ENCODE results near the gene ZNF316.

The ZNF316 gene

DNA sequence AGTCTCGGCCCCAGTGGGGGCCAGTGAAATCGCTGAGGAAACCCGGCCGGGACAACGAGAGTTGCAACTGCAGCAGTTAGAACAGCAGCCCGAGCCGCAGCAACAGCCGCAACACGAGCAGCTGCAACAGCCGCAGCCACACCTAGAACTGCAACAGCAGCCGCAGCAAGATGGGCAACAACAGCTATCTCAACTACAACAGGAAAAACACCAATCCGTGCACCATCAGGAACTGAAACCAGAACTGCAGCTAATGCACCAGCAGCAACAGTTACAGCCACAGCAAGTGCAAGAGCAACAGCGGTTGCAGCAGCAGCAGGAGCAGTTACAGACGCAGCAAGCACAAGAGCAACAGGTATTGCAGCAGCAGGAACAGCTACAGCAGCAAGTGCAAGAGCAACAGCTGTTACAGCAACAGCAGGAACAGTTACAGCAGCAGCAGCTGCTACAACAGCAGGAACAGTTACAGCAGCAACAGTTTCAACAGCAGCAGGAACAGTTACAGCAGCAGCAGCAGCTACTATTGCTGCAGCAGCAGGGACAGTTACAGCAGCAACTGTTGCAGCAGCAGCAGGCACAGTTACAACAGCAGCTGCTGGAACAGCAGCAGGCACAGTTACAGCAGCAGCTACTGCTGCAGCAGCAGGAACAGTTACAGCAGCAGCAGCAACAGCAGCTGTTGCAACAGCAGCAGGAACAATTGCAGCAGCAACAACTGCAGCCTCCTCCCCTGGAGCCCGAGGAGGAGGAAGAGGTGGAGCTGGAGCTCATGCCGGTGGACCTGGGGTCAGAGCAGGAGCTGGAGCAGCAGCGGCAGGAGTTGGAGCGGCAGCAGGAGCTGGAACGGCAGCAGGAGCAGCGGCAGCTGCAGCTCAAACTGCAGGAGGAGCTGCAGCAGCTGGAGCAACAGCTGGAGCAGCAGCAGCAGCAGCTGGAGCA is 15.7 kb upstream of the ZNF316 start:
- no peak overlapping the region for H2AFZ ChIP-seq (ENCODE audit: low read length)
- H3K4me3 ChIP-seq (ENCODE audit: low read length) = no peak overlapping the region
- H3K27me3 ChIP-seq (replicated peaks; ENCODE audit: insufficient read depth, low read length) = no peaks in the 10 kb centered on the region
- no peaks in the 10 kb centered on the region for H3K9me2 ChIP-seq (replicated peaks; ENCODE audit: insufficient read depth, low read length)
- H3K4me1 ChIP-seq (ENCODE audit: low read length) = peaks cover 31% of the 10 kb centered on the region
- DNase-seq = no peak
- H3K27ac ChIP-seq (ENCODE audit: low read length) = no peak overlapping the region
- H4K20me1 ChIP-seq (ENCODE audit: insufficient read depth, low read length) = no peaks in the 10 kb centered on the region
- no peak for TF ChIP-seq EZH2 (optimal IDR thresholded peaks at IDR 0.05; ENCODE audit: low read depth, low read length)
- TF ChIP-seq EZH2phosphoT487 (IDR thresholded peaks at IDR 0.05; ENCODE audit: low read length) = no peak
- TF ChIP-seq, protein P1, sequence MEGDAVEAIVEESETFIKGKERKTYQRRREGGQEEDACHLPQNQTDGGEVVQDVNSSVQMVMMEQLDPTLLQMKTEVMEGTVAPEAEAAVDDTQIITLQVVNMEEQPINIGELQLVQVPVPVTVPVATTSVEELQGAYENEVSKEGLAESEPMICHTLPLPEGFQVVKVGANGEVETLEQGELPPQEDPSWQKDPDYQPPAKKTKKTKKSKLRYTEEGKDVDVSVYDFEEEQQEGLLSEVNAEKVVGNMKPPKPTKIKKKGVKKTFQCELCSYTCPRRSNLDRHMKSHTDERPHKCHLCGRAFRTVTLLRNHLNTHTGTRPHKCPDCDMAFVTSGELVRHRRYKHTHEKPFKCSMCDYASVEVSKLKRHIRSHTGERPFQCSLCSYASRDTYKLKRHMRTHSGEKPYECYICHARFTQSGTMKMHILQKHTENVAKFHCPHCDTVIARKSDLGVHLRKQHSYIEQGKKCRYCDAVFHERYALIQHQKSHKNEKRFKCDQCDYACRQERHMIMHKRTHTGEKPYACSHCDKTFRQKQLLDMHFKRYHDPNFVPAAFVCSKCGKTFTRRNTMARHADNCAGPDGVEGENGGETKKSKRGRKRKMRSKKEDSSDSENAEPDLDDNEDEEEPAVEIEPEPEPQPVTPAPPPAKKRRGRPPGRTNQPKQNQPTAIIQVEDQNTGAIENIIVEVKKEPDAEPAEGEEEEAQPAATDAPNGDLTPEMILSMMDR (IDR thresholded peaks at IDR 0.05; ENCODE audit: low read length) = no peak
- H3K4me2 ChIP-seq (ENCODE audit: low read depth, low read length) = peak overlapping the region; percentile 15; the same call in 1 of the 2 replicates
- H3K9ac ChIP-seq (ENCODE audit: low read length) = no peak overlapping the region
- H3K79me2 ChIP-seq (ENCODE audit: low read length) = no peaks in the 10 kb centered on the region
- H3K9me3 ChIP-seq (replicated peaks; ENCODE audit: insufficient read depth, low read length) = no peaks in the 10 kb centered on the region
- H3K36me3 ChIP-seq (replicated peaks; ENCODE audit: insufficient read depth, low read length) = no peaks in the 10 kb centered on the region
- H3F3A ChIP-seq (ENCODE audit: insufficient read depth, low read length) = 0 out of 2 replicates have a peak, but pooled peaks cover 6% of the 10 kb centered on the region

- no peak overlapping the region for H3K4me2 ChIP-seq (ENCODE audit: low read depth, low read length)
- no peaks in the 10 kb centered on the region for H3K27me3 ChIP-seq (replicated peaks; ENCODE audit: insufficient read depth, low read length)
- no peak overlapping the region for H3K9ac ChIP-seq (ENCODE audit: low read length)
Observed at GRCh38 chr7:6622134-6622710, 14.9 kb upstream of the ZNF316 start.

DNA sequence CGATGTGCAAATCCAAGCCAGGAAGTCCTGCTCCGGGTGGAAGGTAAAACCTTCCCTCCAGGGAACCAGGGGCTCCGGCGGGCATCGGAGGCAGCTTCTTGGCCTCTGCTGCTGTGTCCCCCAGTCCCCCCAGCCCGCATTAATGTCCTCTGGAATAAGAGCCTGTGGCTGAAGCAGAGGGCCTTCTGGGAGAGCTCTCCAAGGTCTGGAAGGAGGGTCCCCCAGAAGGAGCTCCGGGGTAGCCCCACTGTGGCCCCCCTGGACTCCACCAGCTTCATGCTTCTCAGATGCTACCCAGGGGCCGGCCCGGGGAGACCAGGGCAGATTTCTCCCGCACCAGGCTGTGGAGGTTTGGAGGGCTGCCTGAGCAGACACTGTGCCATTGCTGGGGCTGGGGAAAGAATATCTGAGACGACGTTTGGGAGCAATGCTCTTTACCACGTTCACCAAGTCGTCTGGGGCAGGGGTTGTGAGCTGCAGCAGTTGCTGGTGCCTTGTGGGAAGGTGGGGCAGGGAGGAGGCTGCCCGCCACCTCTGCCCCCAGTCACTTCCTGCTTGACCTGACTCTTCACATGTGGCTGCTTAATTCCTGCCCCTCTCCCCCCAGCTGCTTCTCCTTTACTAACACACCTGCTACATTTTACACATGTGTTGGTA is 13.4 kb upstream of the ZNF316 start:
- H3K4me1 ChIP-seq (ENCODE audit: low read length) = peaks cover 31% of the 10 kb centered on the region
- no peaks in the 10 kb centered on the region for H3K36me3 ChIP-seq (replicated peaks; ENCODE audit: insufficient read depth, low read length)
- H3K9me2 ChIP-seq (replicated peaks; ENCODE audit: insufficient read depth, low read length) = no peaks in the 10 kb centered on the region
- DNase-seq = peak; percentile 38
- no peaks in the 10 kb centered on the region for H3K9me3 ChIP-seq (replicated peaks; ENCODE audit: insufficient read depth, low read length)
- no peak overlapping the region for H3K27ac ChIP-seq (ENCODE audit: low read length)
- no peaks in the 10 kb centered on the region for H3K79me2 ChIP-seq (ENCODE audit: low read length)
- no peak for TF ChIP-seq EZH2phosphoT487 (IDR thresholded peaks at IDR 0.05; ENCODE audit: low read length)
- TF ChIP-seq, protein P1 (IDR thresholded peaks at IDR 0.05; ENCODE audit: low read length) = no peak
- no peak for TF ChIP-seq EZH2 (optimal IDR thresholded peaks at IDR 0.05; ENCODE audit: low read depth, low read length)
- 0 out of 2 replicates have a peak, but pooled peaks cover 6% of the 10 kb centered on the region for H3F3A ChIP-seq (ENCODE audit: insufficient read depth, low read length)
- no peaks in the 10 kb centered on the region for H4K20me1 ChIP-seq (ENCODE audit: insufficient read depth, low read length)
- peak overlapping the region; percentile 41; the same call in 1 of the 2 replicates for H3K4me2 ChIP-seq (ENCODE audit: low read depth, low read length)
- H2AFZ ChIP-seq (ENCODE audit: low read length) = peak overlapping the region; percentile 57
- H3K4me3 ChIP-seq (ENCODE audit: low read length) = no peak overlapping the region
- H3K9ac ChIP-seq (ENCODE audit: low read length) = no peak overlapping the region
- H3K27me3 ChIP-seq (replicated peaks; ENCODE audit: insufficient read depth, low read length) = no peaks in the 10 kb centered on the region

More at GRCh38 chr7:6622134-6622710, 14.9 kb upstream of the ZNF316 start:
- no peak overlapping the region for H3K27ac ChIP-seq (ENCODE audit: low read length)
- no peaks in the 10 kb centered on the region for H3K9me2 ChIP-seq (replicated peaks; ENCODE audit: insufficient read depth, low read length)
- H4K20me1 ChIP-seq (ENCODE audit: insufficient read depth, low read length) = no peaks in the 10 kb centered on the region
- H3K9me3 ChIP-seq (replicated peaks; ENCODE audit: insufficient read depth, low read length) = no peaks in the 10 kb centered on the region
- H3F3A ChIP-seq (ENCODE audit: insufficient read depth, low read length) = 0 out of 2 replicates have a peak, but pooled peaks cover 6% of the 10 kb centered on the region
- DNase-seq = no peak
- no peak overlapping the region for H2AFZ ChIP-seq (ENCODE audit: low read length)
- TF ChIP-seq, protein P1 (IDR thresholded peaks at IDR 0.05; ENCODE audit: low read length) = no peak
- TF ChIP-seq EZH2 (optimal IDR thresholded peaks at IDR 0.05; ENCODE audit: low read depth, low read length) = no peak
- no peak for TF ChIP-seq EZH2phosphoT487 (IDR thresholded peaks at IDR 0.05; ENCODE audit: low read length)
- H3K4me3 ChIP-seq (ENCODE audit: low read length) = no peak overlapping the region
- no peaks in the 10 kb centered on the region for H3K79me2 ChIP-seq (ENCODE audit: low read length)
- H3K36me3 ChIP-seq (replicated peaks; ENCODE audit: insufficient read depth, low read length) = no peaks in the 10 kb centered on the region
- peaks cover 31% of the 10 kb centered on the region for H3K4me1 ChIP-seq (ENCODE audit: low read length)

Measured in MM.1S (cell line).